Fibroblast of the aortic adventitia (primary cell): ENCODE results near the gene MCC. TPM values are rescaled to one million over a fixed set of nuclear protein-coding genes. Genes with fewer than 3 reads are reported as not detected.
A peak's percentile ranks its signal among the peaks of the same experiment; 100 is the strongest.

Experiments
- DNase-seq: peaks from one replicate; pipeline ENCODE4 v3.0.0-alpha.2; 2010; ENCODE audit warnings: low read depth
- H3K4me3 ChIP-seq: 2 replicates; pipeline ENCODE4 v1.5.1; 2011; ENCODE audit warnings: low read depth, mild to moderate bottlenecking, control low read depth, low read length, moderate library complexity
- total RNA-seq: library from RNA; depleted of rRNA; stranded (reverse); fragments of >200 nt; gene quantifications from 2 replicates; pipeline ENCODE4 v1.2.3, GENCODE V29; 2012; ENCODE audit warnings: low replicate concordance
- TF ChIP-seq, protein P1 (sequence below): IDR thresholded peaks from 2 replicates; pipeline ENCODE4 v1.5.1; 2011; ENCODE audit warnings: mild to moderate bottlenecking, low read length, control low read depth, inconsistent platforms; ENCODE audit not compliant: insufficient read depth

MCC gene
- total RNA-seq, 1 donor = 62.4 TPM

DNA sequence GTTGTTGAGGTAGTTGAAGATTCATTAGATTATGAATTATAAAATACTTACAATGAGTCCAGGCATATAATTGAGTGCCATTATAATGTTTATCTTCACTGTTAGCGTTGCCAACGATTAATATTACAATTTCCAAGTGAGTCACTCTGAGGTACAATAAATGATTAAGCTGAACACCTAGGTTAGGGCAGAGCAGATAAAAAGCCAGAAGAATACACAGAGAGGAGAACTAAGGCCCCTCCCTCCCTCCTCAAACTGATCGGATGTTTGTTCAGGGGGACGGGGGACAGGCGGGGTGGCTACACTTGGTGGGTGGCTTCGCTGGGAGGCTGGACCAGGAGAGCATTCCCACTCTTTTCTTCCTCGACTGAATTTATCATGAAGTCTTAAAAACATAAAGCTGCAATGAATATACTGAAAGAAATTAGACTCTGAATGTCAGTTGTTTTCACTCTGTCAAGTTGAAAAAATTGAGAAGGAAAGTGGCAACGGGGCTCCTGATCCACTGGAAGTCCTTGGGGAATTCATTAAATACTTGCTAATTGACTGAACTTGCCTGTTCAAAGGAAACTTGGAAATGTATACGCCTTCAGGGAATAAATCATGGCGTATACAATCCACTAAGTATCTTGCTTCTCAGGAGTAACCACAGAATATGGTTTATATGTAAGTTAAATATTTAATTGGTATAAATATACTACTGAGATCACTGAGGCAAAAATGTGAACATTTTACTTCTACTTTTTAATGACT, 251.5 kb downstream of the MCC start:
- TF ChIP-seq, protein P1, sequence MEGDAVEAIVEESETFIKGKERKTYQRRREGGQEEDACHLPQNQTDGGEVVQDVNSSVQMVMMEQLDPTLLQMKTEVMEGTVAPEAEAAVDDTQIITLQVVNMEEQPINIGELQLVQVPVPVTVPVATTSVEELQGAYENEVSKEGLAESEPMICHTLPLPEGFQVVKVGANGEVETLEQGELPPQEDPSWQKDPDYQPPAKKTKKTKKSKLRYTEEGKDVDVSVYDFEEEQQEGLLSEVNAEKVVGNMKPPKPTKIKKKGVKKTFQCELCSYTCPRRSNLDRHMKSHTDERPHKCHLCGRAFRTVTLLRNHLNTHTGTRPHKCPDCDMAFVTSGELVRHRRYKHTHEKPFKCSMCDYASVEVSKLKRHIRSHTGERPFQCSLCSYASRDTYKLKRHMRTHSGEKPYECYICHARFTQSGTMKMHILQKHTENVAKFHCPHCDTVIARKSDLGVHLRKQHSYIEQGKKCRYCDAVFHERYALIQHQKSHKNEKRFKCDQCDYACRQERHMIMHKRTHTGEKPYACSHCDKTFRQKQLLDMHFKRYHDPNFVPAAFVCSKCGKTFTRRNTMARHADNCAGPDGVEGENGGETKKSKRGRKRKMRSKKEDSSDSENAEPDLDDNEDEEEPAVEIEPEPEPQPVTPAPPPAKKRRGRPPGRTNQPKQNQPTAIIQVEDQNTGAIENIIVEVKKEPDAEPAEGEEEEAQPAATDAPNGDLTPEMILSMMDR = no peak
- DNase-seq = no peak

DNA sequence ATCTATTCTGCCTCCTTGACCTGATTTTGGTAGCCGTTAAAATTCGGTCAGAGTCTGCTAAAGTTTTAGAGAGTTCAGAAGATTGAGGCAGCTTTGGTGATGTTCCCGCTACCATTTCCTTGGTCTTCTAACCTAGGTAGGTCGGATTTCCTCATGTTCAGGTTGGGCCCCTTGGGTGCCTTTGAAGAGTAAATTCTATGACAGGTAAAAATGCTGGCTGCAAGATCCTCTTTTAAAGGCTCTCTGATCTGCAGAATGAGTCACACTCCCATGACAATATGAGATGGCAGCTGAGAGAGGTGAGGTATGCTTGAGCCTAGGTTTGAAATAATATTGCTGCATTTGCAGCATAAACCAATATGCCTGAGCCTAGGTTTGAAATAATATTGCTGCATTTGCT, 252.4 kb downstream of the MCC start:
- TF ChIP-seq, protein P1 = no peak
- H3K4me3 ChIP-seq = no peak overlapping the region
- DNase-seq = no peak

More for the DNA sequence above, 251.5 kb downstream of the MCC start:
- no peak overlapping the region for H3K4me3 ChIP-seq

DNA sequence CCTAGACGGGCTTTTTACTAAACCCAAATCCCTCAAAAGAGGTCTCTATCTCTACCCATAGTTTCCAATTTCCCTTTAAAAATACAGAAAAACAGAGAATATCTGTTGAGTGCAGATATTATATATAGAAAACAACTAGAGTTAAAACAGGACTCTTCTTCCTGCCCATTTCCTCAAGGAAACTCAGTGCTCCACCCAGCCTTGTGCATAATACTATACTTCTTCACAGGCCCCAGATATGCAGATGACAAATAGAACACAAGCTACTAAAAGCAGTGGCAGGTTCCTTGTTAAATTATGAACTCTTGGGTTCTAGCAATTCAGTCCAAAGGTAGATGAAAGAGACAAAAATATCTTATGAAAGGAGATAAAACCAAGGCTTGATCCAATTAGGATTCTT, 253.7 kb downstream of the MCC start:
- TF ChIP-seq, protein P1 = no peak
- DNase-seq = no peak
- H3K4me3 ChIP-seq = no peak overlapping the region

DNA sequence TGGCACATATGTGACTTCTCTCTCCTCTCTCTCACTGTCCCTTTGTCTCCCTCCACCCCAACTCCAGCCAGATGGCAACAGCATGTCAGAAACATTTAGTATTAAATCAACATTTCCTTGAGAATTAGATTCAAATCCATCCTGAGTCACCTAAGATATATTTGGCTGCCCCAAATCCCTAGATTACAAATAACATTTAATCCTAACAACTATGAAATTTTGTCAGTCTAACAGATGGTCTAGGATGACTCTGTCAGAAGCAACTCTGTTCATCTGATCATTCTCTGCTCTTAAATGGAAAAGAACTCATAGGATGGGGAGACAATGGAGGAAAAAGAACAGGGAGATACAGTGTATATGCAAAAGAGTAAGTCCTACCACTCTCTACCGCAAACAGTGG, 254.6 kb downstream of the MCC start:
- no peak for DNase-seq
- TF ChIP-seq, protein P1 = no peak
- H3K4me3 ChIP-seq = no peak overlapping the region

DNA sequence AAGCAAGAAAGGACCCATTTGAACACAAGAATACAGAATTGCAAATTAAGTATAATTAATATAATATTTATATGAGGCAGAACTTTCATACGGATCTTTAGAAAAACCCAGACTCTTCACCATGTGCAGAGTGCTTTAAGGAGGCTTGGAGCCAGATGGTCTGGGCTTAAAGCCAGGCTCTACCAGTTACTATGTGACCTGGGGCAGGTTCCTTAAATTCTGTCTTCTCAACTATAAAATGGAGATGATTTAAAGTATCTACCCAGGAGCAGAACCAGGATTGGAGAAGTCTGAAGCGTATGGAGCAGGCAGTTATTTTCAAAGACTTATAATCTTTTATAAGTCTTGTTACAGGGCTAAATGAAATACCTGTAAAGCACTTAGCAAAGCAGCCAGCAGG, 255.6 kb downstream of the MCC start:
- DNase-seq = peak; percentile 56
- TF ChIP-seq, protein P1 = no peak
- no peak overlapping the region for H3K4me3 ChIP-seq

DNA sequence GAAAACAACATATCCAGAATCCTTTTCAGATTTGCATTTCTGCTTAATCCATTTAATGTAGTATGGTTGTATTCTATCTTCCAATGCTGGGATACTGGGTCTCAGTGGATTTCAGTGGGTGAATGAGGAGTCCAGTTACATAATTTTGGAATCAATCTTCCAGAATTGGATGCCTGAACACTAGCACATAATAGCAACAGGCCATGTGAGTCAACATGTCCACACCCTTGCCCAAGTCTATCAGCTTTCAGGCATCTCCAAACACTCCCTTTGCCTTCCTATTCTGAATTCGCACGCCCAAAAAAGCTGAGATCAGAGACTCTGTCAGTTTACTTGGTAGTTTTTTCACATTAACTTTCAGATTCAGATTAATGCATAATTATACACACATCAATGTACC, 256.0 kb downstream of the MCC start:
- TF ChIP-seq, protein P1 = no peak
- DNase-seq = peak; percentile 75
- H3K4me3 ChIP-seq = no peak overlapping the region

DNA sequence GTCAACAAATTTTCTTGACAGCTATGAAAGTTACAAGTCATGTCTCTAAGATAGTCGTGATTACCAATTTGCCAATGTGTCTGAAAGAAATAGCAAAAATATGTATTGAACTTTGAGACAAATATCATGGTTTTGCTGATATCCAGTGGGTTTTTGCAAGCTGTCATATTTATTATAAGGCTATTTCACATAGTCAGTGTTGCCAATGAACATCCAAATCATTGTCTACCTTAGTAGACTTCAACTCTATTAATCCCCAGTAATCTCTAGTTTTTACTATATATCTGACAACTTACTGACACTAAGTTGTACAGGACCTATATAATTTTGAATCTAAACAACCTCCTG, 256.6 kb downstream of the MCC start:
- TF ChIP-seq, protein P1 = no peak
- no peak overlapping the region for H3K4me3 ChIP-seq
- no peak for DNase-seq
